H1 (cell line): ENCODE measurements around the gene FADS2. TPM values are rescaled to one million over a fixed set of nuclear protein-coding genes. Genes with fewer than 3 reads are reported as not detected.

Experiments used
- CTCF ChIA-PET: fragments of 300-600 bp; sonication (Branson Sonifier 250); formaldehyde crosslinking; loops from one replicate; lab custom pipeline; 2021; ENCODE audit not compliant: partially characterized antibody; lab: Charles Lee
- POLR2A ChIA-PET: fragments of 300-600 bp; sonication (Branson Sonifier 250); formaldehyde crosslinking; loops from one replicate; lab custom pipeline; 2021; ENCODE audit warnings: inconsistent platforms; ENCODE audit not compliant: partially characterized antibody; lab: Charles Lee
- DNase-seq, 2 experiments: peaks; one replicate each; pipeline versions ENCODE4 v3.0.0 to v3.0.0-alpha.2; 2010 to 2022; ENCODE audit warnings: low spot score in 2 of 2, low read depth in 1 of 2, mixed read lengths in 1 of 2
- FAIRE-seq: peaks from 2 replicates; lab custom pipeline; 2011; peaks lifted over from hg19 to GRCh38; lab: Jason Lieb, UNC
- H2AFZ ChIP-seq: 2 replicates; pipeline ENCODE4 v1.8.1; 2012; ENCODE audit warnings: low read length, inconsistent platforms
- H2AK5ac ChIP-seq: 2 replicates; pipeline ENCODE4 v1.6.1; 2013; ENCODE audit warnings: low read depth, low read length
- H2BK120ac ChIP-seq: replicated peaks from 2 replicates; pipeline ENCODE3; 2013; ENCODE audit warnings: low read depth, low read length, inconsistent platforms
- H2BK12ac ChIP-seq: 2 replicates; pipeline ENCODE4 v1.6.1; 2013; ENCODE audit warnings: low read depth, low read length
- H2BK15ac ChIP-seq: 2 replicates; pipeline ENCODE4 v1.6.1; 2013; ENCODE audit warnings: low read length
- H2BK20ac ChIP-seq: 2 replicates; pipeline ENCODE4 v1.6.1; 2013; ENCODE audit warnings: low read length
- H2BK5ac ChIP-seq: 2 replicates; pipeline ENCODE4 v1.6.1; 2013; ENCODE audit warnings: low read depth, low read length
- H3K14ac ChIP-seq: 2 replicates; pipeline ENCODE4 v1.6.1; 2013; ENCODE audit warnings: inconsistent platforms; ENCODE audit not compliant: insufficient read length
- H3K18ac ChIP-seq: 2 replicates; pipeline ENCODE4 v1.6.1; 2013; ENCODE audit warnings: low read length; ENCODE audit errors: extremely low read depth
- H3K23ac ChIP-seq: 2 replicates; pipeline ENCODE4 v1.6.1; 2013; ENCODE audit warnings: inconsistent platforms; ENCODE audit not compliant: insufficient read length
- H3K23me2 ChIP-seq: 2 replicates; pipeline ENCODE4 v1.6.1; 2013; ENCODE audit warnings: low read depth, low read length
- H3K27ac ChIP-seq: 2 replicates; pipeline ENCODE4 v1.6.1; 2011; ENCODE audit warnings: low read depth, low read length, inconsistent platforms
- H3K27me3 ChIP-seq, 4 experiments: replicated peaks in 1 of 4; 1 replicate in 1 of 4; 2 replicates in 3 of 4; pipeline versions ENCODE4 v1.6.1 to v1.8.1; 2011 to 2013; ENCODE audit warnings: low read length in 3 of 4, mild to moderate bottlenecking in 3 of 4, inconsistent platforms in 2 of 4, mixed read lengths in 2 of 4, moderate library complexity in 1 of 4; ENCODE audit not compliant: control insufficient read depth in 3 of 4, insufficient read depth in 3 of 4; ENCODE audit errors: extremely low read depth in 1 of 4
- H3K36me3 ChIP-seq, 4 experiments: 2 replicates each; pipeline versions ENCODE4 v1.6.1 to v1.8.1; 2011 to 2013; ENCODE audit warnings: mild to moderate bottlenecking in 4 of 4, low read length in 3 of 4, moderate library complexity in 2 of 4, control low read depth in 1 of 4, inconsistent platforms in 1 of 4; ENCODE audit not compliant: insufficient read depth in 4 of 4, control insufficient read depth in 2 of 4
- H3K4ac ChIP-seq: replicated peaks from 2 replicates; pipeline ENCODE3; 2013; ENCODE audit warnings: low read length, low read depth, mixed read lengths, inconsistent platforms; ENCODE audit not compliant: insufficient read length
- H3K4me1 ChIP-seq, 4 experiments: replicated peaks in 1 of 4; 1 replicate in 1 of 4; 2 replicates in 3 of 4; pipeline versions ENCODE4 v1.6.1 to v1.8.1; 2011 to 2013; ENCODE audit warnings: low read length in 3 of 4, inconsistent platforms in 2 of 4, mixed read lengths in 1 of 4; ENCODE audit not compliant: insufficient read depth in 4 of 4, control insufficient read depth in 3 of 4
- H3K4me2 ChIP-seq, 2 experiments: 2 replicates each; pipeline versions ENCODE4 v1.6.1 to v1.8.1; 2011 to 2013; ENCODE audit warnings: low read depth in 2 of 2, low read length in 2 of 2, control low read depth in 1 of 2, inconsistent platforms in 1 of 2, mild to moderate bottlenecking in 1 of 2; ENCODE audit not compliant: insufficient read depth in 1 of 2
- H3K4me3 ChIP-seq, 4 experiments: fragments of 200-600, 300-600 bp in 1 of 4; sonication (generic), shearing (Covaris generic), sonication (Bioruptor Twin) in 1 of 4; 2 replicates each; pipeline versions ENCODE4 v1.5.1 to v1.8.1; 2011 to 2016; ENCODE audit warnings: low read length in 4 of 4, low read depth in 3 of 4, control low read depth in 2 of 4, inconsistent platforms in 2 of 4, mild to moderate bottlenecking in 2 of 4, mixed read lengths in 1 of 4, moderate library complexity in 1 of 4; ENCODE audit not compliant: insufficient read depth in 2 of 4; ENCODE audit errors: extremely low read depth in 1 of 4
- H3K56ac ChIP-seq: replicated peaks from 2 replicates; pipeline ENCODE3; 2013; ENCODE audit warnings: low read depth, mild to moderate bottlenecking, mixed read lengths, low read length, inconsistent platforms; ENCODE audit not compliant: insufficient read length
- H3K79me1 ChIP-seq: 2 replicates; pipeline ENCODE4 v1.6.1; 2013; ENCODE audit warnings: low read depth, low read length, control low read depth
- H3K79me2 ChIP-seq, 2 experiments: 2 replicates each; pipeline versions ENCODE4 v1.6.1 to v1.8.1; 2012 to 2013; ENCODE audit warnings: low read length in 2 of 2, mild to moderate bottlenecking in 2 of 2, inconsistent platforms in 1 of 2; ENCODE audit not compliant: insufficient read depth in 2 of 2, control insufficient read depth in 1 of 2
- H3K9ac ChIP-seq, 4 experiments: replicated peaks in 1 of 4; 1 replicate in 1 of 4; 2 replicates in 3 of 4; pipeline versions ENCODE4 v1.6.1 to v1.8.1; 2011 to 2013; ENCODE audit warnings: low read depth in 3 of 4, low read length in 3 of 4, control low read depth in 2 of 4, mild to moderate bottlenecking in 2 of 4, moderate library complexity in 2 of 4, inconsistent platforms in 1 of 4; ENCODE audit errors: extremely low read depth in 1 of 4
- H3K9me3 ChIP-seq, 2 experiments: 2 replicates each; pipeline versions ENCODE4 v1.6.1 to v1.8.1; 2012 to 2013; ENCODE audit warnings: mild to moderate bottlenecking in 2 of 2, moderate library complexity in 2 of 2, control low read depth in 1 of 2, inconsistent platforms in 1 of 2, low read depth in 1 of 2, low read length in 1 of 2, mixed read lengths in 1 of 2; ENCODE audit not compliant: insufficient read depth in 2 of 2
- H4K20me1 ChIP-seq, 2 experiments: replicated peaks in 1 of 2; 2 replicates each; pipeline versions ENCODE3 to v1.8.1; 2011 to 2013; ENCODE audit warnings: inconsistent platforms in 2 of 2, low read length in 2 of 2, mild to moderate bottlenecking in 1 of 2; ENCODE audit not compliant: insufficient read depth in 2 of 2, control insufficient read depth in 1 of 2
- H4K5ac ChIP-seq: 2 replicates; pipeline ENCODE4 v1.6.1; 2013; ENCODE audit warnings: low read length, low read depth, mixed read lengths, inconsistent platforms; ENCODE audit not compliant: insufficient read length
- H4K8ac ChIP-seq: 2 replicates; pipeline ENCODE4 v1.8.0; 2013; ENCODE audit warnings: mild to moderate bottlenecking, moderate library complexity, low read length, inconsistent platforms; ENCODE audit not compliant: insufficient read depth; ENCODE audit errors: extremely low read depth
- H4K91ac ChIP-seq: replicated peaks from 2 replicates; pipeline ENCODE3; 2013; ENCODE audit warnings: low read length, mixed read lengths, inconsistent platforms; ENCODE audit not compliant: insufficient read length
- POLR2AphosphoS5 ChIP-seq: IDR thresholded peaks from 2 replicates; pipeline ENCODE4 v1.6.1; 2011; ENCODE audit warnings: low read depth, low read length
- RNF2 ChIP-seq: fragments of 200-900, 300-1000 bp; sonication (generic); IDR thresholded peaks from 2 replicates; pipeline ENCODE4 v1.7.1; 2016; ENCODE audit warnings: borderline replicate concordance, low read depth, mild to moderate bottlenecking, antibody characterized with exemption, low read length; ENCODE audit not compliant: poor library complexity, severe bottlenecking; ENCODE audit errors: missing control alignments
- WGBS, 2 experiments: shearing (Covaris generic) in 1 of 2; methylation state at CpG; one replicate each; pipeline versions ENCODE4 v1.1.6 to v1.1.7; 2013 to 2015; ENCODE audit warnings: low lambda C conversion rate in 2 of 2, mixed read lengths in 2 of 2, inconsistent platforms in 1 of 2, low coverage in 1 of 2, missing lambda C conversion rate in 1 of 2; ENCODE audit not compliant: insufficient replicate concordance in 2 of 2, insufficient coverage in 1 of 2, insufficient read length in 1 of 2; ENCODE audit errors: extremely low coverage in 1 of 2, missing lambda C conversion rate in 1 of 2; 5-methylcytosine and 5-hydroxymethylcytosine counted together
- polyA plus RNA-seq, 7 experiments: library from polyadenylated mRNA; depleted of rRNA in 3 of 7; stranded (reverse) in 5 of 7; unstranded in 2 of 7; fragments of >200 nt in 5 of 7; fragments of 200-250 nt in 2 of 7; gene quantifications; 1 replicate in 5 of 7; 2 replicates in 1 of 7; 4 replicates in 1 of 7; pipeline versions ENCODE4 v1.2.1 to v1.2.3, GENCODE V29; 2011 to 2013; ENCODE audit warnings: missing spikeins in 2 of 7, mixed read lengths in 2 of 7
- total RNA-seq: library from RNA; stranded (reverse); fragmentation: NEBNext Ultra II Directional; extraction: Animal tissue kit (Norgen Biotek cat#: 25700); gene quantifications from 2 replicates; pipeline ENCODE4 v1.2.1, GENCODE V29; 2021

The FADS2 gene
- total and polyA plus RNA-seq, 2 of the 8 experiments (the other 6 are each of a cell fraction or from before 2014, with no cell fraction given): 499 to 701 TPM

DNA sequence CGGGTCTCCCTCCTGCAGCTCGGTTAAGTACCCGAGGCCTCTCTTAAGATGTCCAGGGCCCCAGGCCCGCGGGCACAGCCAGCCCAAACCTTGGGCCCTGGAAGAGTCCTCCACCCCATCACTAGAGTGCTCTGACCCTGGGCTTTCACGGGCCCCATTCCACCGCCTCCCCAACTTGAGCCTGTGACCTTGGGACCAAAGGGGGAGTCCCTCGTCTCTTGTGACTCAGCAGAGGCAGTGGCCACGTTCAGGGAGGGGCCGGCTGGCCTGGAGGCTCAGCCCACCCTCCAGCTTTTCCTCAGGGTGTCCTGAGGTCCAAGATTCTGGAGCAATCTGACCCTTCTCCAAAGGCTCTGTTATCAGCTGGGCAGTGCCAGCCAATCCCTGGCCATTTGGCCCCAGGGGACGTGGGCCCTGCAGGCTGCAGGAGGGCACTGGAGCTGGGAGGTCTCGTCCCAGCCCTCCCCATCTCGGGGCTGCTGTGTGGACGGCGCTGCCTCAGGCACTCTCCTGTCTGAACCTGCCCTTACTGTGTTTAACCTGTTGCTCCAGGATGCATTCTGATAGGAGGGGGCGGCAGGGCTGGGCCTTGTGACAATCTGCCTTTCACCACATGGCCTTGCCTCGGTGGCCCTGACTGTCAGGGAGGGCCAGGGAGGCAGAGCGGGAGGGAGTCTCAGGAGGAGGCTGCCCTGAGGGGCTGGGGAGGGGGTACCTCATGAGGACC is 38.3 kb downstream of the FADS2 start:
- Histone ChIP-seq H3K4ac (no peak overlapping the region), H3K56ac (no peak overlapping the region), H2BK5ac (no peak overlapping the region), H3K9ac (no peak overlapping the region), H2AK5ac (no peak overlapping the region), H4K91ac (no peak overlapping the region), H2BK15ac (no peak overlapping the region), H3K4me2 (no peak overlapping the region), H2BK12ac (no peak overlapping the region), H3K79me2 (no peaks in the 10 kb centered on the region), H4K5ac (no peak overlapping the region), H3K79me1 (no peaks in the 10 kb centered on the region), H3K18ac (no peak overlapping the region), H3K27ac (no peak overlapping the region), H2BK120ac (no peak overlapping the region), H2BK20ac (no peak overlapping the region), H4K20me1 (peaks cover 3 to 11% of the 10 kb centered on the region in 2 experiments), H2AFZ (no peak overlapping the region), H3K4me1 (peaks cover 0 to 9% (median 4%) of the 10 kb centered on the region in 4 experiments; a peak in 6 of 7 replicates), H3K9me3 (no peaks in the 10 kb centered on the region), H3K23ac (no peak overlapping the region), H3K27me3 (peaks cover 0 to 2% (median under 1%) of the 10 kb centered on the region in 4 experiments; a peak in 4 of 7 replicates), H3K36me3 (peaks cover 17 to 44% (median 28%) of the 10 kb centered on the region in 4 experiments), H3K4me3 (no peak overlapping the region), H3K23me2 (no peaks in the 10 kb centered on the region), H4K8ac (no peak overlapping the region), H3K14ac (no peak overlapping the region)
- ChIA-PET POLR2A (interaction anchor here (0.6 to 1.8 kb wide), 11 partner anchors 9 to 242 kb away, joined by 3 to 8 read pairs (median 3); partner anchors contain the start of genes FADS2, FEN1 and TMEM258), CTCF (interaction anchor here (0.6 to 10.9 kb wide), 7 partner anchors 9 to 241 kb away, joined by 3 to 172 read pairs (median 4); no protein-coding TSS in a partner anchor)
- no peak for FAIRE-seq
- no peak for DNase-seq
- 87% methylated on average over 17 of the region's 18 CpGs; no CpG with 5 or more reads in 1 of the 2 experiments for WGBS, 2 experiments
- peak; percentile 17; the same call in 1 of the 2 replicates for TF ChIP-seq POLR2AphosphoS5
- no peak for TF ChIP-seq RNF2
